T-cell (primary cell): ENCODE data around the gene WDR13. TPM values are rescaled to one million over a fixed set of nuclear protein-coding genes. Genes with fewer than 3 reads are reported as not detected.
A peak's percentile ranks its signal among the peaks of the same experiment; 100 is the strongest.
"Not testable (repeated sequence)": the region's sequence is repeated elsewhere in the genome, so short reads cannot be mapped to it uniquely, and the experiment has no call there.

Source experiments
- ATAC-seq, 4 experiments: fragments of 200-7000 bp in 3 of 4; fragments of 150-1000 bp in 1 of 4; cut with Tn5 transposase; replicated peaks in 1 of 4; 1 replicate in 3 of 4; 2 replicates in 1 of 4; pipeline ENCODE4 v1.10.0; 2021; ENCODE audit warnings: moderate library complexity in 3 of 4, mild to moderate bottlenecking in 2 of 4, moderate number of reproducible peaks in 1 of 4
- CTCF ChIA-PET, 2 donors: fragments of 300-600 bp; sonication (Branson Sonifier 250); formaldehyde crosslinking; loops; one replicate each; lab custom pipeline; 2022; ENCODE audit warnings: antibody characterized with exemption in 2 of 2; lab: Charles Lee
- POLR2A ChIA-PET, 2 donors: fragments of 300-600 bp; sonication (Branson Sonifier 250); formaldehyde crosslinking; loops; one replicate each; lab custom pipeline; 2022; ENCODE audit warnings: antibody characterized with exemption in 2 of 2; lab: Charles Lee
- DNase-seq, 35 experiments: peaks; one replicate each; pipeline versions ENCODE4 v3.0.0 to v3.0.0-alpha.2; 2013 to 2023
- H3K27ac ChIP-seq: one replicate; pipeline ENCODE4 v1.5.1; 2013; ENCODE audit warnings: low read length
- H3K27me3 ChIP-seq, 2 experiments: replicated peaks in 1 of 2; 1 replicate in 1 of 2; 2 replicates in 1 of 2; pipeline versions ENCODE4 v1.6.1 to v1.7.0; 2013; ENCODE audit warnings: low read length in 1 of 2, mixed read lengths in 1 of 2; ENCODE audit not compliant: control insufficient read depth in 2 of 2, insufficient read depth in 2 of 2; ENCODE audit errors: extremely low read depth in 1 of 2
- H3K36me3 ChIP-seq, 2 donors: 1 replicate in 1 of 2; 2 replicates in 1 of 2; pipeline versions ENCODE4 v1.6.1 to v1.7.0; 2013; ENCODE audit warnings: low read length in 1 of 2; ENCODE audit not compliant: control insufficient read depth in 2 of 2, insufficient read depth in 1 of 2; ENCODE audit errors: extremely low read depth in 1 of 2
- H3K4me1 ChIP-seq, 2 experiments: 1 replicate in 1 of 2; 2 replicates in 1 of 2; pipeline versions ENCODE4 v1.6.1 to v1.7.0; 2013; ENCODE audit warnings: low read length in 2 of 2, mixed read lengths in 1 of 2; ENCODE audit not compliant: insufficient read depth in 2 of 2, control insufficient read depth in 1 of 2; ENCODE audit errors: extremely low read depth in 1 of 2
- H3K4me3 ChIP-seq, 2 donors: 1 replicate in 1 of 2; 2 replicates in 1 of 2; pipeline versions ENCODE4 v1.5.1 to v1.7.0; 2013; ENCODE audit warnings: mild to moderate bottlenecking in 2 of 2, low read length in 1 of 2, moderate library complexity in 1 of 2; ENCODE audit not compliant: control insufficient read depth in 1 of 2; ENCODE audit errors: extremely low read depth in 1 of 2
- H3K9me3 ChIP-seq: 2 replicates; pipeline ENCODE4 v1.7.0; 2013
- H3K27ac Mint-ChIP-seq, 2 donors: one replicate each; pipeline ENCODE4 v1.8.0; 2020 to 2021; ENCODE audit warnings: mild to moderate bottlenecking in 2 of 2, mixed read lengths in 2 of 2
- H3K27me3 Mint-ChIP-seq, 2 donors: one replicate each; pipeline ENCODE4 v1.8.0; 2021 to 2022; ENCODE audit warnings: mixed read lengths in 2 of 2
- H3K36me3 Mint-ChIP-seq: one replicate; pipeline ENCODE4 v1.8.0; 2021; ENCODE audit warnings: mixed read lengths
- H3K4me1 Mint-ChIP-seq, 3 donors: one replicate each; pipeline ENCODE4 v1.8.0; 2020 to 2022; ENCODE audit warnings: mixed read lengths in 3 of 3, mild to moderate bottlenecking in 1 of 3
- H3K4me3 Mint-ChIP-seq, 3 donors: one replicate each; pipeline ENCODE4 v1.8.0; 2020 to 2022; ENCODE audit warnings: mild to moderate bottlenecking in 3 of 3, mixed read lengths in 3 of 3, moderate library complexity in 3 of 3
- H3K9me3 Mint-ChIP-seq, 3 donors: one replicate each; pipeline ENCODE4 v1.8.0; 2020 to 2022; ENCODE audit warnings: mixed read lengths in 3 of 3
- WGBS: methylation state at CpG from one replicate; pipeline ENCODE4 v1.1.5; 2013; ENCODE audit warnings: missing lambda C conversion rate; ENCODE audit not compliant: insufficient coverage; 5-methylcytosine and 5-hydroxymethylcytosine counted together
- total RNA-seq, 35 experiments: library from RNA in 6 of 35; stranded (reverse) in 6 of 35; fragments of 120-200 nt in 1 of 35; gene quantifications; one replicate each; pipeline versions ENCODE4 v1.2.1 to v1.2.4 and lab custom pipeline; 2013 to 2026

WDR13 gene
- total RNA-seq (10 to 100 TPM; 39.0 to 65.9 (median 59.3) TPM), total RNA-seq (lab: John Stamatoyannopoulos, UW) (15.9 to 60.2 (median 43.5) reads per million in 29 experiments)
- 40.2 TPM for total RNA-seq (2013)

- CTCF ChIA-PET: interaction anchor here in 1 of 2 donors (1.1 kb wide), 1 partner anchor 23 kb away, joined by 3 read pairs; the partner anchor contains the start of gene RBM3
- Mint-ChIP-seq H3K9me3 (no peaks in the 10 kb centered on the region), H3K27me3 (no peaks in the 10 kb centered on the region), H3K4me3 (peak within 1 kb of the TSS; percentile 92 to 97 (median 95)), H3K27ac (peak within 1 kb of the TSS; percentile 99 to 100), H3K4me1 (peaks cover 10 to 15% (median 14%) of the 10 kb centered on the region in 3 donors), H3K36me3 (no peaks in the 10 kb centered on the region)
- Histone ChIP-seq H3K4me1 (peaks cover 0 to 16% of the 10 kb centered on the region in 2 experiments), H3K27me3 (no peaks in the 10 kb centered on the region), H3K36me3 (peaks cover 2 to 16% of the 10 kb centered on the region in 2 donors), H3K9me3 (no peaks in the 10 kb centered on the region), H3K4me3 (peak within 1 kb of the TSS; percentile 55 to 93), H3K27ac (peak within 1 kb of the TSS; percentile 99)
- POLR2A ChIA-PET: no interaction called here
- peak; percentile 78 to 93 (median 86) for DNase-seq
- peak; percentile 82 to 89 (median 86) for ATAC-seq
- WGBS: 0% methylated on average over 17 of the region's 62 CpGs
Observed at GRCh38 chrX:48597353-48598264, at the start of gene WDR13. WDR13 (plus strand) TSS chrX:48597492; CDS start chrX:48597997, 505 bp downstream.

DNA sequence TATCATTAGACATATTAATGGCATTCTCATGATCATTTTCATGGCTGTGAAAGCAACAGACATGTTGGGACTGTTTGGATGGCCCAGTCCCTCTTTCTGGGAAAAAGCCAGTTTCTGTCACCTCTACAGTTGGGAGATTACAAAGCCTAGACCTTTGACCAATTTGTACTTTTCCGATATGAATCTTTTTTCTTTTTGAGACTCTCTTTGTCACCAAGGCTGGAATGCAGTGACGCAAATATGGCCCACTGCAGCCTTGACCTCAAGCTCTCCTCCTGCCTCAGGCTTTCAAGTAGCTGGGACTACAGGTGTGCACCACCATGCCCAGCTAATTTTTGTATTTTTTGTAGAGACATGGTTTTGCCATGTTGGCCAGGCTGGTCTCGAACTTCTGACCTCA is 48.4 kb upstream of the WDR13 start:
- H3K4me3 Mint-ChIP-seq: no peak overlapping the region
- H3K27ac Mint-ChIP-seq: no peak overlapping the region
- H3K27me3 Mint-ChIP-seq: no peaks in the 10 kb centered on the region
- H3K36me3 ChIP-seq: peaks cover 4 to 20% of the 10 kb centered on the region in 2 donors
- H3K4me1 Mint-ChIP-seq: peaks cover 0 to 3% (median 0%) of the 10 kb centered on the region in 3 donors
- H3K9me3 Mint-ChIP-seq: no peaks in the 10 kb centered on the region
- no peaks in the 10 kb centered on the region for H3K9me3 ChIP-seq
- H3K27me3 ChIP-seq: no peaks in the 10 kb centered on the region
- H3K27ac ChIP-seq: no peak overlapping the region
- 100% methylated on average over 1 of the region's 3 CpGs for WGBS
- no peak for ATAC-seq
- H3K4me3 ChIP-seq: no peak overlapping the region
- H3K4me1 ChIP-seq: no peaks in the 10 kb centered on the region
- POLR2A ChIA-PET: no interaction called here
- DNase-seq: no peak
- peaks cover 25% of the 10 kb centered on the region for H3K36me3 Mint-ChIP-seq
- CTCF ChIA-PET: interaction anchor here in 1 of 2 donors (0.5 kb wide), 1 partner anchor 368 kb away, joined by 3 read pairs; no protein-coding TSS in a partner anchor

DNA sequence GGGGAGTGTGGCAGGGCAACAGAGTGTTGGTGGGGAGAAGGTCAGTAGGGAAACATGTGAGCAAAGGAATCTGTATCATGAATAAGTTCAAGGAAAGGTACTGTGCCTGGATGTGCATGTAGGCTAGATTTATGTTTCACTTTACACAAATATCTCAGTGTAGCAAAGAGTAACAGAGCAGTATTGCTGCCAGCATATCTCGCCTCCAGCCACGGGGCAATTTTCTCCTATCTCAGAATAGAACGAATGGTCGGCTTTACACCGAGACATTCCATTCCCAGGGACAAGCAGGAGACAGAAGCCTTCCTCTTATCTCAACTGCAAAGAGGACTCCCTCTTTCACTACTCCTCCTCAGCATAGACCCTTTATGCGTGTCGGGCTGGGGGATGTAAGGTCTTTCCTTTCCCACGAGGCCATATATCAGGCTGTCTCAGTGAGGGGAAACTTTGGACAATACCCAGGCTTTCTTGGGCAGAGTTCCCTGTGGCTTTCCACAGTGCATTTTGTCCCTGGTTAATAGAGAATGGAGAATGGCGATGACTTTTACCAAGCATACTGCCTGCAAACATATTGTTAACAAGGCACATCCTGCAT is 41.5 kb upstream of the WDR13 start:
- H3K27ac ChIP-seq, CTCF ChIA-PET, H3K9me3 ChIP-seq, H3K4me3 Mint-ChIP-seq, H3K27ac Mint-ChIP-seq, DNase-seq, POLR2A ChIA-PET, H3K4me1 ChIP-seq, ATAC-seq, H3K27me3 Mint-ChIP-seq, H3K4me1 Mint-ChIP-seq, H3K9me3 Mint-ChIP-seq, H3K4me3 ChIP-seq, H3K27me3 ChIP-seq: not testable (repeated sequence)
- peaks cover 7 to 37% of the 10 kb centered on the region in 2 donors for H3K36me3 ChIP-seq
- peaks cover 23% of the 10 kb centered on the region for H3K36me3 Mint-ChIP-seq
- 100% methylated on average over 1 of the region's 9 CpGs for WGBS

- Mint-ChIP-seq H3K4me3 (no peak overlapping the region), H3K27ac (no peak overlapping the region), H3K27me3 (peaks cover 0 to 5% of the 10 kb centered on the region in 2 donors), H3K4me1 (no peaks in the 10 kb centered on the region), H3K36me3 (peaks cover 25% of the 10 kb centered on the region), H3K9me3 (no peaks in the 10 kb centered on the region)
- H3K27ac ChIP-seq: no peak overlapping the region
- no peak overlapping the region for H3K4me3 ChIP-seq
- peaks cover 7 to 43% of the 10 kb centered on the region in 2 donors for H3K36me3 ChIP-seq
- ATAC-seq (no peak), DNase-seq (no peak)
- CTCF ChIA-PET: interaction anchor here in 1 of 2 donors (0.6 kb wide), 1 partner anchor 9 kb away, joined by 3 read pairs; no protein-coding TSS in a partner anchor
- POLR2A ChIA-PET: no interaction called here
- no peaks in the 10 kb centered on the region for H3K27me3 ChIP-seq
- no CpG with 5 or more reads among the region's 4 CpGs for WGBS
- H3K9me3 ChIP-seq: no peaks in the 10 kb centered on the region
- H3K4me1 ChIP-seq: no peaks in the 10 kb centered on the region
Observed at GRCh38 chrX:48558271-48558670, 39.0 kb upstream of the WDR13 start.

DNA sequence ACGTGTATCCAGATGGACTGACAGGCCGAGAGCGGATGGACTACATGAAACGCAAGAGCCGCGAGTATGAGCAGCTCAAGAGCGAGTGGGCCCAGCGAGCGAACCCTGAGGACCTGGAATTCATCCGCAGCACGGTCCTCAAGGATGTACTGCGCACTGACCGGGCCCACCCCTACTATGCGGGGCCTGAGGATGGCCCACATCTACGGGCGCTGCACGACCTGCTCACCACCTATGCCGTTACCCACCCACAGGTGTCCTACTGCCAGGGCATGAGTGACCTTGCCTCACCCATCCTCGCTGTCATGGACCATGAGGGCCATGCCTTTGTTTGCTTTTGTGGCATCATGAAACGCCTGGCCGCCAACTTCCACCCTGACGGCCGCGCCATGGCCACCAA is 37.7 kb upstream of the WDR13 start:
- ChIA-PET CTCF (no interaction called here), POLR2A (no interaction called here)
- DNase-seq (no peak), ATAC-seq (no peak)
- Mint-ChIP-seq H3K36me3 (peaks cover 27% of the 10 kb centered on the region), H3K4me3 (no peak overlapping the region), H3K27me3 (peaks cover 0 to 3% of the 10 kb centered on the region in 2 donors), H3K4me1 (no peaks in the 10 kb centered on the region), H3K27ac (no peak overlapping the region), H3K9me3 (no peaks in the 10 kb centered on the region)
- Histone ChIP-seq H3K9me3 (no peaks in the 10 kb centered on the region), H3K4me1 (no peaks in the 10 kb centered on the region), H3K36me3 (peaks cover 7 to 39% of the 10 kb centered on the region in 2 donors), H3K4me3 (no peak overlapping the region), H3K27me3 (no peaks in the 10 kb centered on the region), H3K27ac (no peak overlapping the region)
- WGBS: 90% methylated on average over 13 of the region's 24 CpGs

DNA sequence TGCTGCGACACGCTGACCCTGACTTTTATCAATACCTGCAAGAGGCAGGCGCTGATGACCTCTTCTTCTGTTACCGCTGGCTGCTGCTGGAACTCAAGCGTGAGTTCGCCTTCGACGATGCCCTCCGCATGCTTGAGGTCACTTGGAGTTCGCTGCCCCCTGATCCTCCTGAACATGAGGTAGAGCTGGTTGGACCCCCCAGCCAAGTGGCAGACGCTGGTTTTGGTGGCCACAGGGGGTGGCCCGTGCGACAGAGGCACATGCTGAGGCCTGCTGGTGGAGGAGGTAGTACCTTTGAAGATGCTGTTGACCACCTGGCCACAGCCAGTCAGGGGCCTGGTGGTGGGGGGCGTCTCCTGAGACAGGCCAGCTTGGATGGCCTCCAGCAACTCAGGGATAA is 37.2 kb upstream of the WDR13 start:
- ChIA-PET CTCF (no interaction called here), POLR2A (interaction anchor here in 1 of 2 donors (0.6 kb wide), 1 partner anchor 103 kb away, joined by 4 read pairs; no protein-coding TSS in a partner anchor)
- H3K36me3 ChIP-seq: peaks cover 7 to 35% of the 10 kb centered on the region in 2 donors
- no peaks in the 10 kb centered on the region for H3K4me1 Mint-ChIP-seq
- no peaks in the 10 kb centered on the region for H3K9me3 ChIP-seq
- peaks cover 23% of the 10 kb centered on the region for H3K36me3 Mint-ChIP-seq
- no peak overlapping the region for H3K4me3 ChIP-seq
- H3K27ac Mint-ChIP-seq: no peak overlapping the region
- H3K9me3 Mint-ChIP-seq: no peaks in the 10 kb centered on the region
- no peaks in the 10 kb centered on the region for H3K4me1 ChIP-seq
- WGBS: 88% methylated on average over 10 of the region's 14 CpGs
- DNase-seq (no peak), ATAC-seq (no peak)
- H3K27me3 ChIP-seq: no peaks in the 10 kb centered on the region
- H3K27ac ChIP-seq: no peak overlapping the region
- H3K27me3 Mint-ChIP-seq: no peaks in the 10 kb centered on the region
- H3K4me3 Mint-ChIP-seq: no peak overlapping the region
